ENCODE data around the gene CH25H. TPM values are rescaled to one million over a fixed set of nuclear protein-coding genes. Genes with fewer than 3 reads are reported as not detected.
"Not testable (repeated sequence)": the region's sequence is repeated elsewhere in the genome, so short reads cannot be mapped to it uniquely, and the experiment has no call there.

CH25H gene
- total and polyA plus RNA-seq, 12 donors: 0.80 to 16.3 (median 4.9) TPM; not detected in 1

- Histone ChIP-seq H3K4me1 (replicated peaks in 1 of 2) (peaks cover 0 to 16% of the 10 kb centered on the region in 2 donors), H3K27me3 (peaks cover 19% of the 10 kb centered on the region), H3K36me3 (replicated peaks in 1 of 2) (no peaks in the 10 kb centered on the region), H3K9me3 (replicated peaks in 1 of 3) (no peaks in the 10 kb centered on the region), H3K27ac (no peak overlapping the region), H3K4me3 (no peak overlapping the region)
- TF ChIP-seq POLR2A (IDR thresholded peaks at IDR 0.05): no peak
- TF ChIP-seq, protein P1, sequence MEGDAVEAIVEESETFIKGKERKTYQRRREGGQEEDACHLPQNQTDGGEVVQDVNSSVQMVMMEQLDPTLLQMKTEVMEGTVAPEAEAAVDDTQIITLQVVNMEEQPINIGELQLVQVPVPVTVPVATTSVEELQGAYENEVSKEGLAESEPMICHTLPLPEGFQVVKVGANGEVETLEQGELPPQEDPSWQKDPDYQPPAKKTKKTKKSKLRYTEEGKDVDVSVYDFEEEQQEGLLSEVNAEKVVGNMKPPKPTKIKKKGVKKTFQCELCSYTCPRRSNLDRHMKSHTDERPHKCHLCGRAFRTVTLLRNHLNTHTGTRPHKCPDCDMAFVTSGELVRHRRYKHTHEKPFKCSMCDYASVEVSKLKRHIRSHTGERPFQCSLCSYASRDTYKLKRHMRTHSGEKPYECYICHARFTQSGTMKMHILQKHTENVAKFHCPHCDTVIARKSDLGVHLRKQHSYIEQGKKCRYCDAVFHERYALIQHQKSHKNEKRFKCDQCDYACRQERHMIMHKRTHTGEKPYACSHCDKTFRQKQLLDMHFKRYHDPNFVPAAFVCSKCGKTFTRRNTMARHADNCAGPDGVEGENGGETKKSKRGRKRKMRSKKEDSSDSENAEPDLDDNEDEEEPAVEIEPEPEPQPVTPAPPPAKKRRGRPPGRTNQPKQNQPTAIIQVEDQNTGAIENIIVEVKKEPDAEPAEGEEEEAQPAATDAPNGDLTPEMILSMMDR (IDR thresholded peaks at IDR 0.05): no peak
- intact Hi-C loops (cut with DNase I): loop anchor here in 1 of 2 donors (10.0 kb wide), 1 partner anchor 97 kb away; no protein-coding TSS in a partner anchor
- no peak for DNase-seq
- WGBS, 4 donors: 64 to 94% (median 92%) methylated on average over 2 of the region's 2 CpGs
Observed at GRCh38 chr10:89202033-89202425, 5.1 kb downstream of the CH25H start.

GRCh38 chr10:89201345-89202032, 5.6 kb downstream of the CH25H start:
- no peaks in the 10 kb centered on the region for H3K9me3 ChIP-seq (replicated peaks in 1 of 3)
- H3K4me1 ChIP-seq (replicated peaks in 1 of 2): peaks cover 0 to 10% of the 10 kb centered on the region in 2 donors
- TF ChIP-seq, protein P1 (IDR thresholded peaks at IDR 0.05): no peak
- TF ChIP-seq POLR2A (IDR thresholded peaks at IDR 0.05): no peak
- peaks cover 14% of the 10 kb centered on the region for H3K27me3 ChIP-seq
- H3K4me3 ChIP-seq: no peak overlapping the region
- no peaks in the 10 kb centered on the region for H3K36me3 ChIP-seq (replicated peaks in 1 of 2)
- H3K27ac ChIP-seq: no peak overlapping the region
- intact Hi-C loops (cut with DNase I): loop anchor here in 1 of 2 donors (10.0 kb wide), 1 partner anchor 97 kb away; no protein-coding TSS in a partner anchor
- DNase-seq: no peak
- 60 to 73% (median 69%) methylated on average over 7 of the region's 7 CpGs for WGBS, 4 donors

DNA sequence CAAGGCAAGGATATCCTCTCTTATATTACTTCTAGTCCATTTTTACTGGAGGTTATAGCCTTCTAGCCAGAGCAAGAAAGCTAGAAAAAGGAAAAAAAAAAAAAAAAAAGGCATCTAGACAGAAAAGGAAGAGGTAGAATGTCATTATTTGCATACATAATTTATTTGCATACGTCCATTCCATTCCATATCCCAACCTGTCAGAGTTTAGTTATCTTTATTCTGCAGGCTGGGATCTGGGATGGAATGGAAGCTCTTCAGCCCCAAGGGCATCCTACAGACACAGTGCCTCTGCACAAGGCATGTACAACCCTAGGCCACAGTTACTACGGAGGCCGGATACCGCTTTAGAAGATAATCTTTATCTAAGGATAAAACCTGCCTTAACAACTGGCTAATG, 9.6 kb downstream of the CH25H start:
- H3K9me3 ChIP-seq (replicated peaks in 1 of 3): no peaks in the 10 kb centered on the region
- H3K4me3 ChIP-seq: no peak overlapping the region
- WGBS, 4 donors: 79 to 95% (median 89%) methylated on average over 4 of the region's 4 CpGs
- peaks cover 0 to 7% of the 10 kb centered on the region in 2 donors for H3K4me1 ChIP-seq (replicated peaks in 1 of 2)
- H3K27ac ChIP-seq: no peak overlapping the region
- no peaks in the 10 kb centered on the region for H3K36me3 ChIP-seq (replicated peaks in 1 of 2)
- TF ChIP-seq, protein P1 (IDR thresholded peaks at IDR 0.05): no peak
- DNase-seq: no peak
- intact Hi-C loops (cut with DNase I): no loop called here
- H3K27me3 ChIP-seq: no peaks in the 10 kb centered on the region

DNA sequence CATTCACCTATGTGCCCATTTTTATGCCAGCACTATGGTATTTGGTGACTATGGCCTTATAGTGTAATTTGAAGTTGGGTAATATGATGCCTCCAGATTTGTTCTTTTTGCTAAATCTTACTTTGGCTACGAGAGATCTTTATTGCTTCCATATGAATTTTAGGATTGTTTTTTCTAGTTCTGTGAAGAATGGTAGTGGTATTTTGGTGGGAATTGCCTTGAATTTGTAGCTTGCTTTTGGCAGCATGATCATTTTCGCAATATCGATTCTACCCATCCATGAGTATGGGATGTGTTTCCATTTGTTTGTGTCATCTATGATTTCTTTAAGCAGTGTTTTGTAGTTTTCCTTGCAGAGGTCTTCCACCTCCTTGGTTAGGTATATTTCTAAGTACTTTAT, 15.8 kb downstream of the CH25H start:
- 90 to 93% (median 92%) methylated on average over 3 of the region's 3 CpGs for WGBS, 4 donors
- intact Hi-C loops (cut with DNase I); H3K27ac ChIP-seq: not testable (repeated sequence)

DNA sequence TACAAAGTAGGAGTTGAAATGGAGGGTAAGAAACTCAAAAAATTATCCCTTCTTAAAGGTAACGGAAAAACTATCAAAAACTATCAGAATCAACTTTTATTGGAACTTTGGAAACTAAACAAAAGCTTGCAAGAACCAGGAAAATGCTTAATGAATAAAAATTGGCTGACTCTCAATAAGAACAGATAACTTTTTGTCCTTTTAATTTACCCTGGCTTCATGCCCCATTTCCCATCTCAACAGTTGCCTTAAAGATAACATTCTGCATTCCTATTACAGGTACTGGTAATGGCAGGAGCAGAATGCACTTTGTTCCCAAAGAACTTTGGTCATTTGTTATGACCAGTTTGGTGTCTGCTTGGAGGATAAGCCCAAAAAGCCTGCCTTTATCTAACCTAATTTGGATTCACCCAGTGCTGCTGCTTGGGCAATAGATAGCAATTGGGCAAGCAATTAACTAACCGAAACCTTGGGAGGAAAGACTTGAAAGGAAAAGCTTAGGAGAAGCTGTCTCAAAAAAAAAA, 17.8 kb downstream of the CH25H start:
- H3K27me3 ChIP-seq: no peaks in the 10 kb centered on the region
- intact Hi-C loops (cut with DNase I): no loop called here
- no peaks in the 10 kb centered on the region for H3K9me3 ChIP-seq (replicated peaks in 1 of 3)
- H3K36me3 ChIP-seq (replicated peaks in 1 of 2): no peaks in the 10 kb centered on the region
- no peaks in the 10 kb centered on the region for H3K4me1 ChIP-seq (replicated peaks in 1 of 2)
- WGBS, 4 donors: 72 to 85% (median 81%) methylated on average over 2 of the region's 2 CpGs
- no peak overlapping the region for H3K27ac ChIP-seq
- no peak for DNase-seq
- TF ChIP-seq, protein P1 (IDR thresholded peaks at IDR 0.05): no peak
- TF ChIP-seq POLR2A (IDR thresholded peaks at IDR 0.05): no peak
- no peak overlapping the region for H3K4me3 ChIP-seq

More for the DNA sequence above, 15.8 kb downstream of the CH25H start:
- DNase-seq; H3K36me3 ChIP-seq (replicated peaks in 1 of 2); H3K4me1 ChIP-seq (replicated peaks in 1 of 2); H3K4me3 ChIP-seq; H3K9me3 ChIP-seq (replicated peaks in 1 of 3); H3K27me3 ChIP-seq: not testable (repeated sequence)
